GM18867 (cell line): ENCODE data around the gene FBN2.
"Not testable (repeated sequence)": the region's sequence is repeated elsewhere in the genome, so short reads cannot be mapped to it uniquely, and the experiment has no call there.

ENCODE experiments used
- ATAC-seq: cut with Tn5 transposase; IDR thresholded peaks from one replicate; pipeline ENCODE4 v1.9.1; 2021; ENCODE audit warnings: mild to moderate bottlenecking, moderate library complexity; ENCODE audit not compliant: unreplicated experiment

Gene FBN2

DNA sequence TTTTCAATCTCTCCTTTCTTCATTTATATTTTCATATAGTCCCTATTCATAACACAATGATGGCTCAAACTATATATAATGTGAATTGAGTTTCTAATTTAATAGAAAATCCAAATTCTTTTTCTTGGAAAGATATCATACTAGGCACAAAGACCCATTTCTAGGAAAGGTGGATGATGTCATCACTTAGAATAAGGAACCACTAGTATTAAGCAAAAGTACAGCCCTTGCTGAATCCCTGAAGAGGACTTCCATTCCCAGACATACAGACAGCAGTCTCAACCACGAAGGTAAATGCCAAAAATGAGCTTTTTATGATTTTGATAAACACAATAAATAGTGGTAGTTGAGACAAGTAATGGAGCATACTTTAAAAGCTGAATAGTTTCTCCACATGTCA lies 210.0 kb downstream of the FBN2 start:
- ATAC-seq, result no peak

DNA sequence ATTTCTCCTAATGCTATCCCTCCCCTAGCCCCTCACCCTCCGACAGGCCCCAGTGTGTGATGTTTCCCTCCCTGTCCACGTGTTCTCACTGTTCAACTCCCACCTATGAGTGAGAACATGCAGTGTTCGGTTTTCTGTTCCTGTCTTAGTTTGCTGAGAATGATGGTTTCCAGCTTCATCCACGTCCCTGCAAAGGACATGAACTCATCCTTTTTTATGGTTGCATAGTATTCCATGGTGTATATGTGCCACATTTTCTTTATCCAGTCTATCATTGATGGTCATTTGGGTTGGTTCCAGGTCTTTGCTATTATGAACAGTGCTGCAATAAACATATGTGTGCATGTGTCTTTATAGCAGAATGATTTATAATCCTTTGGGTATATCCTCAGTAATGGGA lies 216.6 kb downstream of the FBN2 start:
- ATAC-seq, result not testable (repeated sequence)

DNA sequence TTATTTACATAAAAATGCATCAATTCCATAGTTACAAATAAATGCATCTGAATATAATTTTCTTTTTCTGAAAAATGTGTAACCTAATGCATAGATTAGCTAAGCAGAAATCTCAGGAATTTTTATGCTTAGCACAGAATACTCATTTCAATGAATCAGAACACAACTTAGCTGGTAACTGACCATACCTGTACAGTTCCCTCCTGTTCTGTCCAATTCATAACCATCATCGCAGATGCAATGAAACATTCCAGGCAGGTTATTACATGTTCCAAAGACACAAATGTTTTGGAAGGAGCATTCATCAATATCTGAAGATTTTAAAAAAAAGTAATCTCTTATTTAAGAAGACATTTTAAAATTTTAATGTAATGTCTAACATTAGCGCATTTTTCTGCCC lies 219.4 kb downstream of the FBN2 start:
- ATAC-seq, result no peak

DNA sequence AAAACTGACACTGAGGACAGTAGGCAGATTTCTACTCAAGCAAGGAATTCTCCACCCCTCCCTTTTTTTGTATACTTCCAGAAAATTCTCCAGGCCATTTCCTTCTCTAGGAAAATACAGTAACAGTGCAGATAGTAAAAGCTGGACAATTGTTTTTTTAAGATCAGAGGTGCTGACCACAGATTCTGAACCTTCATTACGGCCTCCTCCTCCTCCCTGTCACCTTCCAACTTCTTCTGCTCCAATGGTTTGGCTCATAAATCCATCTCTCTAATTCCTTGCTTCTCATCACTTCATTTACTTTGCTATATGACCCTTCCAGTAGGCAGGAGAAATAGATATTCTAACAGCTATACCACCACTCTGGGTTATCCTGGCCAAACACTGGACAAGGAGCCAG lies 220.6 kb downstream of the FBN2 start:
- no peak for ATAC-seq

DNA sequence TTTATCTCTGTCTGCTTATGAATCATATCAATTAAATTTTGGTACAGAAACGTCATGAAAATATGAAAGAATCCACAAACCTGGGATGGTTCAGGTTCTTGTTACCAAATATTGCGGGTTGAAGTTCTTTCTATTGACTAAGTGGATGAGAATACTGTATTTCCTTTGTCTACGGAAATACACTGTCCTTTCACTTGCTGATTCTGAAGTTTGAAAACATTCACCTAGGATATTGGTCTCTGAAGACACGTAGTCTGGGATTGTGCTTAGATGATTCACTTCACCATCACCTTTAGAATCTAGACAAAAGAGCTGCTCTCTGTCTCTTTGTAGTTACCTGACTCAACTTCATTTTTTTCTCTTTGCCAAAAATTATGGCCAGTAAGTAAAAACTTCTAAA lies 222.4 kb downstream of the FBN2 start:
- no peak for ATAC-seq

DNA sequence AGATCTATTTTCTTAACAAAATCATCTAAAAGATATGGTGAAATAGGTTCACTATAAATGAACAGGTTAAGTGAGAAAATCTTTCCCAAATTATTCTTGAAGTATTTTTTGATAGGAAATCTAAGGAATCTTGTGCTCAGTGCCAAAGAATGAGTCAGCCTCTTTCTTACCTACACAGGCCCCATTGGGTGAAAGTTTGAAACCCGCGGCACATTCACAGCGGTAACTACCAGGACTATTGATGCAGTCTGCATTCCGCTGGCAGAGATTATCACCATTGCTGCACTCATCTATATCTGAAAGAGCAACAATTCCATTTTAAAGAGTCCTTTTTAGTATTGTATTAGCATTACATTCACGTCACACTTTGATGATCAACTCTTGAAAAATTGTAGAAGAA lies 232.7 kb downstream of the FBN2 start:
- ATAC-seq, result no peak

DNA sequence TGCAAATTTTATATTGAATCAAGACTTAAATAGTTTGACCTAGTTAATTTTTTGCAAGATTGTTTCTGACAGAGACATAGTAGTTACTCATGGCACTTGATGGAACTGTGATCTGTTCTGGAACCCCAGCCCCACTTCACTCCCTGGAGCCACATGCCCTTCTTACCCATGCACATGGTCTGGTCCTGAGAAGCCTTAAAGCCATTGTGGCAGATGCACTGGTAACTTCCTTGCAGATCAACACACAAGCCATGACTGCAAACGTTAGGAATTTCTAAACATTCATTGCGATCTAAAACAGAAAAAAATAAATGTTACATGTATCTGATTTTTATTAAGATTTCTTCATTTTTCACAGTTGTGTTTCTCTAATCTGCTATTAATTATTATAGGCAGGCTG lies 233.3 kb downstream of the FBN2 start:
- ATAC-seq, result no peak

DNA sequence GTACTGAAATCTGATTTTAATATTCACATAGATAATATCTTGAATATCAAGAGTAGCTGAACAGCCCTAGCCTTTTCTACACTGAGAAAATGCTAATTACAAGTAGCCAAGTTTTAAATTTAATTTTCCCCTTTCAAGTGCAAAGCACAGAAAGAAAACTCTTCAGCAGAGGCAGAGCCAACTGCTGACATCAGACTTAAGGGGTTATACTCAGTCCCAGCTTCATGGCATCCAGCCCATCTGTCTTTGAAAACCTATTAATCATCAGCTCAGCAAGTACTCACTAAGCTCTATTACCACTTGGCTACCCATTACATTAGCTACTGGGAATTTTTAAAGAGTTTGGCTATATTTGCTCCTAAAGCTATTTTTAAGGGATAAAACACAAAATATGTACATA lies 234.0 kb downstream of the FBN2 start:
- no peak for ATAC-seq

DNA sequence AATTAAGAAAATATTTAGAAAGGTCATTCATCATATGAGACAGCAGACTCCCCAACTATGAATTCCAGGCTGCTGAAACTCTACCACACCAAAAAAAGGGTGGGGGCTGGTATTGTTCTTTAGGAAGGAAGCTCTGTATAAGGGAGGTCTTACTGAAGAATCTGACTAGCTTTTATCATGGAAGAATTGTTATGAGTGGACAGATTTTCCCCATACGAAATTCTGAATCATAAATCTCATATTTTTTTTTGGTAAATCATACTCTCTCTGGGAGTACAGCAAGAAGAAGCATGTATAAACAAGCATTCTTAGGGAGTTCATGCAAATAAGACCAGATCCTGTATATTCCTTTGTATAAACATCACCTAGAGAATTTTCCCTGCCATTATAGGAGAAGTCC lies 234.5 kb downstream of the FBN2 start:
- no peak for ATAC-seq

DNA sequence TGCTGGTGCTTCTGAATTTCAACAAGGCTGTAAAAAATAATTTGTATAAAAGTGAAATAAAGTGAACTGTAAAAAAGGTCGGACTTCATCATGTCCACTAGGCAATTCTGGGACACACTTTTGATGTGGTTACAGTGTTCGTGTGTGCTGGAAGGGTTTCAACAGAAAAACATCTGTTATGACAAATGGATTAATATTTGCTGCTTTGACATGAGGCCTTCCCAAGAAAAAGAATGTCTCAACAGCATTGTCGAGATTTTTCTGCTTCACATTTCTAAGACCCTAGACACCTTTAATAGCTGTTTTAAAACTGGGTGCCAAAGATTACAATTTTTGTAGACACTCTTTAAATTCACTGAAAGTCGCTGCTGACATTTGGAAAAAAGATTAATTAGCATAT lies 237.9 kb downstream of the FBN2 start:
- no peak for ATAC-seq

DNA sequence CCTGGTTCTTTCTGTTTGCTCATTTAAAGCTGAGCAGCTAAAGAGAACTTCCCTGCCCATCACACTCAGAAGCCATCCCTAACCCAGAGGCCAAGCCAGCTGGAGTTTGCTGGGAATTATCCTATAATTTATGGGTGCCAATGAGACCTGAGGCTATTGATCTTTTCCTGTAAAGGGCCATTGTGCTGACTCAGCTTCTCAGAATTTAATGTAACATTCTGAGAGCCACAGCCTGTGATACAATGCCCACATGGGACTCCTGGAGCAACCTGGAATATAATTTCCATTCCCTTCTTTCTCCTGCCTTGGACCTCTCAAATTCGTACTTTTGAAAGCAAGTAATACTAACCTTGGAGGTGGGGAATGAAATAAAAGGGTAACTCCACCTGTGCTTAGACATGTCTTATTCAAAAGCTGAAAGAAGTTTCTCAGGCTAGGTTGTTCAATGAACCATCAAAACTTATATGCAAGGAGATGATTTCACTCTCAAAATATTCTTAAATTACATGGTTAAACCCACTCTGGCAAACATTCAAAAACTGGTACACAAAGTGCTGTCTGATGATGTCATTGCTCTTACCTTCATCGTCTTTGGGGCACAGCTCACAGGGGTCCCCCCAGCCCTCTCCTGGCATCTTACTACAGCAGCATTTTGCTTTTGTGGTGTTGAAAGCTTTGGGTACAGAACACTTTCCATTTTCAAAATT lies 247.7 kb downstream of the FBN2 start:
- ATAC-seq, result no peak

DNA sequence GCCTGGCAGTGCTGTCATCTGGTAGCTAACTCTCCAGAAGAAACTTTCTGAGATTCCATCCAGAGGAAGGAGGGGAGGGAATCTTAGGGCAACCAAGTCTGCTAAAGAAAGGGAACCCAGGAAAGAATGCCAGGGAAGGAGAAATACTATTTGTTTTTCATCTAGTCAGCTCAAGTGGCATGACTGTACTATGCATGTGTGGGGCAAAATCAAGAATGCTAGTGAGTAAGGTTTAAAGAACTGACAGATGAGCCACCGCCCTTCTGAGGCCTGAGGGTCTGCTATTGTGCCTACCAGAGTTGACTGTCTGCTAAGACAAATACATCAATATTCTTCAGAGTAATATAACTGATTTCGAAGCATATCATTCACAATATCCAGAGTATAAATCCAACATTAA lies 250.3 kb downstream of the FBN2 start:
- ATAC-seq, result no peak

DNA sequence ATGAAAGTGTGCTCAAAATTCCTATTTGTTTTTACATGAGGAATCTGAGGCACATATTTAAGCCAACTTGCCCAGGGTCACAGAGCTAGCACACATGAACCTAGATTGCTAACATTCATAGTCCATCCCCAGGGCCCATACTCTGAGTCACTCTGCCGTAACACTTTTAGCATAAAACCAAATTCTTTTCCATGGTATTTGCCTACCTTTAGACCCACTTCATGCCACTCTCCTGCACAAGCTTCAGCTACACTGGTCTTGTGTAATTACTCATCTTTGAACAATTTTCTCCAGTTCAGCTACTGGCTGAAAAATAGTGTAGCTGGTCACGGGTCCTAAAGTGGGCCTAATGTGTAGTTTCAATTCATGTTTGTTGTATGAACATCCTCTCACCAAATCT lies 253.8 kb downstream of the FBN2 start:
- ATAC-seq, result no peak

DNA sequence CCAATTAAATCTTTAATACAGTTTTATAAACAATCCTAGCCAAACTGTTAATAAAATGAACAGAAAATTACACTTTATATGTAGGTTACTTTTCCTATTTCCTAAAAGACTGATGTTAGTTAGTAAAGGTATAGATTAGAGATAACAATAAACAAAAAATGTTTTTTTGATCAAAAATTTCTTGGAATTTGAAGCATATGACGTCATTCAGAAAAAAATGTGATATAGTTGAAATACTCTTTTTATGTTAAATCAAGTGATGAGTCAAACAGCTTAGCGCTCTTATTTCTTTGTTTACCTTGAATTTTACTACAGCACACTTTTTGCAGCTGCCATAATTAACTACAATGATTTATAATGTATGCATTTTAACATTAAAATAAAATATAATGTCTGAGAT lies 258.7 kb downstream of the FBN2 start:
- ATAC-seq, result no peak

DNA sequence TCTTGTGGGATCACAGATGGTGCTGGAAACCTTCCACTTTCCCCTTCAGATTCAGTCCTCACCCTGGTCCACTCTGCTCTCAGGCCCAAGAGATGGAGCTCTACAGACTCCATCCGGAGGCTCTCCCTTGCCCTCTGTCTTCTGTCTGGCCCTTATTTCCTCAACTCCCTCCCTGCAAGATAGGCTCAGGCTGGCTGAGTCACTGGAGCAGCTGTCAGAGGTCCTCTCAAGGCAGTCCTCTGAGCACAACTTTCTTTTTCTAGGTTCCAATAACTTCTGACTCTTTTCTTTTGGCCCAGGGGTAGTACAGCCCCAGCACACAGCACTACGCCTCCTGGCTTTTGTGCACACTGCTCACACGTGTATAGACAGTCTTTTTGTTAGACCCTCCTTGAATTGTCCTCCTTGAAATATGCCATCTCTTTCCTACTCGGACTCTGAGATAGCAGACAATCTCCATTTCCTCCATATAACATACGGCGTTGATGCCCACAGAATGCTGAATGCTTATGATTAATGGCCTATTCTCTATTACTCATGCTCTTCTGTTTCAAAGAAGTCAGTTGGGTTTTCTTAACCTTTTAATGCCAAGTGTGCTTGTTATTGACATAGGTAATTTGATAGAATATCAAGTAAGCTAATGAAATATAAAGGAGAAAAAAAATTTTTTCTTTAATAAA lies 261.4 kb downstream of the FBN2 start:
- no peak for ATAC-seq

DNA sequence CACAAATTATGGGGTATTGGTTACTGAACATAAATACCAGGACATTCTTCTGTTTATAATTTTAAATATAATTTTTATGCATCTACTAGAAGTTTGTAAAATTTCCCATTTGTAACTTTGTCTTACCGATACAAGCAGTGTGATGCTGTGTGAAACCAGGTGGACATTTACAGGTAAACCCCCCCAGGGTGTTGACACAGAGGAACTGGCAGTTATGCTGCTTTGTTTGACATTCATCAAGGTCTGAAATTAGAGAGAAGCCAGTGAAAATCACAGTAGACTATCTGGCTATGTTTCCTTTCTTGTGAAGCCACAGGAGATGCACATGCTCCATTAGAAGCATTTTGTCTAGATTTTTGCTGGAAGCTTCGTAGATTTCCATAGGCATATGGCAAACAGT lies 263.6 kb downstream of the FBN2 start:
- ATAC-seq, result no peak

DNA sequence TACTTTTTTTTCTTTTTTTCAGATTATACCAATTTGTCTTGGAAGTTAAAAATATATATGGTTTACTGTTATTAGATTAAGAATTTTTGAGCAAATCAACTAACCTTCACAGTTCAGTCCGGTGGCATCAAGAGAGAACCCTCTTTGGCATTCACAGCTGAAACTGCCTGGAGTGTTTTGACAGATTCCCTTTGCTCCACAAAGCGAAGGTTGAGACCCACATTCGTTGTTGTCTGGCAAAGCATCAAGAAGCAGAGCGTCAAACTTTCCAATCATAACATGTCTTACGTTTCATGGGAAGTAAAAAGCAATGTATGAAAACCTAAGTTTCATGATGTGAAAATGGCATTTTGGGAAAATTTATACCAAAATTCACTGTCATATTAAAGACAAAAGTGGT lies 264.3 kb downstream of the FBN2 start:
- ATAC-seq, result no peak

DNA sequence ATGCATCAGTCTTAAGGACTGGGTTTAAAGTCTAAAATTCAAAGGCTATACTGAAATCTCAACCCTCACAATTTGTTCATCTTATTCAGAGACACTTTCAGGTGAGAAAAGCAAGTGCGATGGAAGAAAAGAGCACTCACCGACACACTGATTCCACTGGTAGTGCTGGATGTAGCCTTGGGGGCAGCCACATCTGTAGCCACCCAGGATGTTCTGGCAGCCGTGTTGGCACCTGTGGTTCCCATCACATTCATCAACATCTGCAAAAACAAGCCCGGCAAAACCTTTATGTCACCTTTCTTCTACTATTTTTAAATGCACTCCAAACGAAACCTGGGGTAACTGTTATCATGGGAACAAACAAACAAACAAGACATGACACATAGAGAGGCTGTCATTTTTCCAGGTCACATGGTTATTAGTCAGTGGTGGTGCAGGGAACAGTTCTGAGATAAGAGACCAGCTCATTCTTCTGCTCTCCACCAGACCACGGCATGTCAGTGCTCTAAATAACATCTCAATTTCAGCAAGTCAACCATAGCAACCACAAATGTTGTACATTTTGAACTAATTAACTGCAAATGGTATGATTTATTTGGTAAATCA lies 266.1 kb downstream of the FBN2 start:
- ATAC-seq, result no peak

DNA sequence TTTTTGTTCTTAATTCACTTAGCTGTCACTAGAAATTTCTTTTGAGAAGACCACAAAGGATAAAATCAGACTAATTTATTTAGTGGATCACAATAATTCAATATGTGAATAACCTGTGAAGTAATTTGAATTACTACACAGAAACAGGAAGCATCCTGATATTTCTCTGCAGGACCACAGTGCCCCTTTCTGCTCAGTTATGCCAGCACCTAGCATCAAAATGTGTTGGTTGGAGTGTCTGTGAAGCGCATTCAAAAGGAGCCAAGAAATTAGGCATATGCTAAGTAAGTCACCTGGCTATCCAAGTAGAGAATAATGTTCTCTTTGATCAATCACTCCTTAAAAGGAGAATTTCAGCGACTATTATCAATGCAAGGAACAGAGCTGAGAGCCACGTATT lies 267.0 kb downstream of the FBN2 start:
- no peak for ATAC-seq

DNA sequence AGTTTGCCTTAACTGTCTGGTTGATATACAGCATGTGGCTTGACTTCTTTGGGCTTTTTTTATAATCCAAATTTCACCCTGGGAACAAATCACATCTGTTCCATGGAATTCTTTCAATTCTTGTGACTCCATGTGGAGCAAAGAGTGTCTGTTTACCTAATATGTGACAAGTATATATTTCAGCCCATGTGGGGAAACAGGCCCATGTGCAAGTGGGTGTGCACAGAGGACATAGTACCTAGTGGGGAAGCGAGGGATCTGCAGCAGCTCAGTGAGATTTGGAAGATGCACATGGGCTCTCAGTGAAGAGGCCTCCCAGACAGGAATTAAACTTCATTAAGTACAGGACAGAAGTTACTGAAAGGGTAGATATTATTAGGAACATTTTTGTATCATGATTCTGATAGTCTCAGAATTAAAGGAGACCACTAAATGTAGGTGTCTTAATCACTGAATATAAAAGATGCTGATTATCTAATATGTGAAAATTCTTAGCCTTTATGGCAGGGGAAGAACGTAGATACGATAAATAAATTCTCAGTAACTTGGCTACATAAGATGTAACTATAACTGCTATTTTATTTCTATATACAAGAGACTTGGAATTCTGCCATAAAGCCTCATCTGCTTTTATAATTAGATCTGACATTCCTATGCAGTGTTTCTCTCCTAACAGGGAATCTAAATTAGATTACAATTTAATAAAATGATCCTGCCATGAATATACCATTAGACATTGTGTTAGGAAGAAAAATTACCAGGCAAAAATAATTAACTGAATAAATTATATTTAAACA lies 273.3 kb downstream of the FBN2 start:
- ATAC-seq, result no peak

DNA sequence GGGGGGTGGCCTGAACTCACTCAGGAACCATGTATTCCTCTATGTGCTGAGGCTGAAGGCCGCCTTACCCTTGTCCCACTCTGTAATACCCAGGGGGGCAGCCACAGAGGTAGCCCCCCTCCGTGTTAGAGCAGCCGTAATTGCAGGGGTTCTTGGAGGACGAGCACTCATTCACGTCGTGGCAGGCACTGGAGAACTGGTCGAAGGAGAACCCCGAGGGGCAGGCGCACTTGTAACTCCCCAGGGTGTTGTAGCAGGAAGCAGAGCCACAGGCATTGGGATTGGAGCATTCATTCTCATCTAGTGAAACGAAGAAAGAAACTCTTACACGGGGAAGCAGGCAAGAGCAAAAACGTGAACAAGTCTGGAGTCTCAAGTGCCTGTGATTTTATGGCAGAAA lies 274.7 kb downstream of the FBN2 start:
- no peak for ATAC-seq

DNA sequence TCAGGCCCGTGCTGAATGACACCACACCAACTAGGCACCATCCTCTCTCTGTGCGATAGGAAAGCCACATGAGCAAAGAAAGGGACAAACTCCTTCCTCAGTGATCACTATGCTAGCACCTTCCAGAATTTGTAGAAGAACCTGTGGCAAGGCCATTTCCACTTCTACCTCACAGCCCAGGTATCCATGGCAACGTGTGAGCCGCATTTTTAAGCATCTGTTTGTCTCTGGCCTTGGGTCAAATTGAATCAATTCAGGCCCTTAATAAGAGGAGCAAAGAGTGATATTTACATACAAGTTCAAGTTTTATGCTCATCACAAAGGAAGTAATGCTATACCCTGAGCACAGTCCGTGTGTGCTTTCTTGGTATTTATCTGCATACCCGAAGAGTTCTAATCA lies 275.1 kb downstream of the FBN2 start:
- ATAC-seq, result no peak
